ENCODE results near the gene NTSR1. TPM values are rescaled to one million over a fixed set of nuclear protein-coding genes. Genes with fewer than 3 reads are reported as not detected.

The NTSR1 gene
- polyA plus RNA-seq, 3 donors = 0.05 to 0.15 TPM; not detected in 1

- 23 to 48% (median 30%) methylated on average over 19 to 47 of the region's 53 CpGs for WGBS, 3 donors
- H3K27ac ChIP-seq (ENCODE audit: low read depth, low read length) = no peak overlapping the region
These were observed 88.3 kb downstream of the NTSR1 start for GRCh38 chr20:62796699-62797491.

- H3K27ac ChIP-seq (ENCODE audit: low read depth, low read length) = no peak overlapping the region
- 81 to 89% (median 86%) methylated on average over 26 of the region's 26 CpGs for WGBS, 3 donors
These were observed 89.3 kb downstream of the NTSR1 start for GRCh38 chr20:62797671-62798532.

- H3K27ac ChIP-seq (ENCODE audit: low read depth, low read length) = no peak overlapping the region
- WGBS, 3 donors = 89 to 92% (median 92%) methylated on average over 8 of the region's 8 CpGs
These were observed 90.4 kb downstream of the NTSR1 start for GRCh38 chr20:62799036-62799435.

- WGBS, 3 donors = 95 to 98% (median 96%) methylated on average over 19 of the region's 19 CpGs
- H3K27ac ChIP-seq (ENCODE audit: low read depth, low read length) = no peak overlapping the region
These were observed 90.8 kb downstream of the NTSR1 start for GRCh38 chr20:62799459-62799858.

GRCh38 chr20:62799873-62800272 lies 91.2 kb downstream of the NTSR1 start:
- no peak overlapping the region for H3K27ac ChIP-seq (ENCODE audit: low read depth, low read length)
- 89 to 93% (median 90%) methylated on average over 10 of the region's 10 CpGs for WGBS, 3 donors

GRCh38 chr20:62800314-62801259 lies 92.0 kb downstream of the NTSR1 start:
- WGBS, 3 donors = 89 to 91% (median 90%) methylated on average over 26 of the region's 26 CpGs
- no peak overlapping the region for H3K27ac ChIP-seq (ENCODE audit: low read depth, low read length)

GRCh38 chr20:62801284-62802010 lies 92.8 kb downstream of the NTSR1 start:
- H3K27ac ChIP-seq (ENCODE audit: low read depth, low read length) = no peak overlapping the region
- 80 to 90% (median 87%) methylated on average over 15 of the region's 15 CpGs for WGBS, 3 donors

GRCh38 chr20:62802026-62802712 lies 93.5 kb downstream of the NTSR1 start:
- 83 to 89% (median 86%) methylated on average over 22 of the region's 22 CpGs for WGBS, 3 donors
- no peak overlapping the region for H3K27ac ChIP-seq (ENCODE audit: low read depth, low read length)

GRCh38 chr20:62804021-62804626 lies 95.5 kb downstream of the NTSR1 start:
- H3K27ac ChIP-seq (ENCODE audit: low read depth, low read length) = no peak overlapping the region
- 19 to 29% (median 20%) methylated on average over 19 to 25 of the region's 25 CpGs for WGBS, 3 donors

GRCh38 chr20:62804627-62805154 lies 96.1 kb downstream of the NTSR1 start, which contains the start of gene OGFR:
Gene OGFR (plus strand): TSS chr20:62804835. CDS start chr20:62804860, 25 bp downstream.
- H3K27ac ChIP-seq (ENCODE audit: low read depth, low read length) = no peak within 1 kb of the TSS
- WGBS, 3 donors = 0 to 1% (median 0%) methylated on average over 40 to 70 of the region's 77 CpGs

- 0% methylated on average over 28 to 58 of the region's 58 CpGs for WGBS, 3 donors
- H3K27ac ChIP-seq (ENCODE audit: low read depth, low read length) = no peak overlapping the region
These were observed 96.6 kb downstream of the NTSR1 start for GRCh38 chr20:62805155-62805710.

- WGBS, 3 donors = 13 to 40% (median 14%) methylated on average over 25 of the region's 25 CpGs
These were observed 97.2 kb downstream of the NTSR1 start for GRCh38 chr20:62805711-62806382.

GRCh38 chr20:62806383-62807050 lies 97.9 kb downstream of the NTSR1 start:
- H3K27ac ChIP-seq (ENCODE audit: low read depth, low read length) = no peak overlapping the region
- WGBS, 3 donors = 61 to 82% (median 78%) methylated on average over 11 of the region's 11 CpGs

More at GRCh38 chr20:62805711-62806382, 97.2 kb downstream of the NTSR1 start:
- H3K27ac ChIP-seq (ENCODE audit: low read depth, low read length) = no peak overlapping the region

- 88 to 89% (median 88%) methylated on average over 23 of the region's 23 CpGs for WGBS, 3 donors
- no peak overlapping the region for H3K27ac ChIP-seq (ENCODE audit: low read depth, low read length)
These were observed 99.0 kb downstream of the NTSR1 start for GRCh38 chr20:62807444-62808210.
